Adrenal gland (tissue), 12 donors: ENCODE results near the gene LRRTM4. TPM values are rescaled to one million over a fixed set of nuclear protein-coding genes. Genes with fewer than 3 reads are reported as not detected.

Source experiments
- DNase-seq, 7 donors: peaks; one replicate each; pipeline ENCODE4 v3.0.0-alpha.2; 2019 to 2020
- H3K27ac ChIP-seq, 5 donors: fragments of 200-600 bp; sonication (generic) in 4 of 5; 1 replicate in 3 of 5; 2 replicates in 2 of 5; pipeline versions ENCODE4 v1.5.1 to v1.8.0; 2016 to 2020; ENCODE audit warnings: mild to moderate bottlenecking in 1 of 5
- H3K27me3 ChIP-seq: fragments of 200-600 bp; 2 replicates; pipeline ENCODE4 v1.8.0; 2021
- H3K36me3 ChIP-seq, 2 donors: fragments of 200-600 bp; replicated peaks in 1 of 2; 1 replicate in 1 of 2; 2 replicates in 1 of 2; pipeline versions ENCODE4 v1.5.1 to v1.8.0; 2018 to 2022
- H3K4me1 ChIP-seq, 2 donors: fragments of 200-600 bp; replicated peaks in 1 of 2; 1 replicate in 1 of 2; 2 replicates in 1 of 2; pipeline versions ENCODE4 v1.5.1 to v1.8.0; 2018 to 2021
- H3K4me3 ChIP-seq, 4 donors: fragments of 200-600 bp; sonication (generic) in 3 of 4; one replicate each; pipeline ENCODE4 v1.5.1; 2016 to 2018
- H3K9me3 ChIP-seq, 3 donors: fragments of 200-600 bp; sonication (generic) in 1 of 3; replicated peaks in 1 of 3; 1 replicate in 2 of 3; 2 replicates in 1 of 3; pipeline versions ENCODE4 v1.5.1 to v1.8.0; 2016 to 2021
- POLR2A ChIP-seq, 2 donors: fragments of 450-650 bp; IDR thresholded peaks; one replicate each; pipeline ENCODE4 v1.6.1; 2017; ENCODE audit warnings: antibody characterized with exemption in 2 of 2, mild to moderate bottlenecking in 2 of 2, moderate library complexity in 1 of 2
- WGBS, 4 donors: extraction: QIAGEN DNeasy Blood & Tissue Kit in 2 of 4; methylation state at CpG; one replicate each; pipeline versions ENCODE4 v1.1.5 to v1.1.7; 2013 to 2017; 5-methylcytosine and 5-hydroxymethylcytosine counted together
- intact Hi-C, 2 donors: fragments of 100-400 bp; cut with DNase I; formaldehyde crosslinking; loops; one replicate each; pipeline versions ENCODE4 v1.14.1 to v1.15.0; 2022 to 2023
- polyA plus RNA-seq, 3 donors: library from polyadenylated mRNA; stranded (reverse); fragments of 200-250 nt in 2 of 3; fragments of 350-450 nt in 1 of 3; fragmentation: Illumina TruSeq in 1 of 3; extraction: RNeasy Lipid Tissue Mini Kit (QIAGEN cat#74804) in 1 of 3; gene quantifications; one replicate each; pipeline ENCODE4 v1.2.3, GENCODE V29; 2013 to 2014
- total RNA-seq, 9 donors: library from RNA; depleted of rRNA in 4 of 9; stranded (reverse); fragments of >200 nt in 4 of 9; fragments of 120-200 nt in 1 of 9; fragmentation: NEBNext Ultra II Directional in 1 of 9; extraction: Animal tissue kit (Norgen Biotek cat#: 25700) in 1 of 9; gene quantifications; one replicate each; pipeline versions ENCODE4 v1.1.0 to v1.2.4, GENCODE V29; 2013 to 2023
- TF ChIP-seq, protein P1 (sequence below), 6 experiments: fragments of 450-650 bp in 4 of 6; fragments of 200-600 bp in 2 of 6; sonication (generic) in 1 of 6; IDR thresholded peaks; 1 replicate in 5 of 6; 2 replicates in 1 of 6; pipeline versions ENCODE4 v1.5.1 to v1.8.0; 2016 to 2021; ENCODE audit warnings: antibody characterized with exemption in 6 of 6, mild to moderate bottlenecking in 2 of 6, moderate library complexity in 1 of 6
- donor health status: healthy with polysubstance abuse.
- donor health status: Bipolar disorder and iron deficiency.
- donor health status: DM: yes; HTN: yes; CAD: no.
- donor health status: DM: no; HTN: no; CAD: no.
- donor health status: DM: no; HTN: no; CAD: no.
- donor health status: DM: yes; HTN: yes; CAD: no.

Gene LRRTM4
- total and polyA plus RNA-seq, 12 donors, result 0.07 to 0.67 (median 0.43) TPM; not detected in 4

DNA sequence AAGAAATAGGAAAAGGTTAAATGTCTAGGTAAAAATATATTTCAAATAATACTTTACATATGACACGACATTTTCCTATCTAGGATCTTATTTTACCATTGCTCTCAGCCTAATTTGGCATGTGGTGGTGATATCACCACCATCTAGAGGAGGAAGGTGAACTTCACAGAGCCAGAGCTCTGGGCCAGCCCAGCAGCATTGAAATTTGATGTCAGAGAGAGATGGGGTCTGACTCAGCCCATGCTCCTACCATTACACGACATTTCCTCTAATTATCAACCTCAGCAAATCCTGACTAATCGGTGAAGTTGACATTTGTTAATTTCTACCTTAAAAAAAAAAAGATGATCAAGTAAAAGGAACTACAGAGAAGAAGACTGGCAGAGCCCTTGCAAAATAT, 42.3 kb downstream of the LRRTM4 start:
- H3K9me3 ChIP-seq, result peaks cover 0 to 8% (median 0%) of the 10 kb centered on the region in 3 donors

DNA sequence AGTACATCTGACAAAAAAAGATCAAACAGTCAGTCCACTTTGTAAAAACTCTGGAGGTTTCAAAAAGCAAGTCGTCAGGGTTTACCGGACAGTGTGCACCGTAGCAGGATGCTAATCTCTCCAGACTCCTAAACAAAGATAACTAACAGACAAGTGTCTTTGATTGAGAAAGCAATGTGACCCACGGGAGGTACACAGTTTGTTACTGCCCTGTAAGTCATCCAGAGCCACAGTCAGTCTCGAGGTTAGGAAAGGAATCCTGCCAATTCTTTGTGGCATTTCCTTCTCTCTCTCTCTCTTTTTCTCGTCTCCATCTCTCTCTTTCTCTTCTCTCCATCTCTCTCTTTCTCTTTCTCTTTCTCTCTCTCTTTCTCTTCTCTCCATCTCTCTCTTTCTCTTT, 42.8 kb downstream of the LRRTM4 start:
- H3K4me3 ChIP-seq, result no peak overlapping the region
- WGBS, 4 donors, result 42 to 57% (median 49%) methylated on average over 6 of the region's 6 CpGs
- no peaks in the 10 kb centered on the region for H3K36me3 ChIP-seq
- no peaks in the 10 kb centered on the region for H3K4me1 ChIP-seq
- TF ChIP-seq POLR2A (IDR thresholded peaks at IDR 0.05), result no peak
- TF ChIP-seq, protein P1, sequence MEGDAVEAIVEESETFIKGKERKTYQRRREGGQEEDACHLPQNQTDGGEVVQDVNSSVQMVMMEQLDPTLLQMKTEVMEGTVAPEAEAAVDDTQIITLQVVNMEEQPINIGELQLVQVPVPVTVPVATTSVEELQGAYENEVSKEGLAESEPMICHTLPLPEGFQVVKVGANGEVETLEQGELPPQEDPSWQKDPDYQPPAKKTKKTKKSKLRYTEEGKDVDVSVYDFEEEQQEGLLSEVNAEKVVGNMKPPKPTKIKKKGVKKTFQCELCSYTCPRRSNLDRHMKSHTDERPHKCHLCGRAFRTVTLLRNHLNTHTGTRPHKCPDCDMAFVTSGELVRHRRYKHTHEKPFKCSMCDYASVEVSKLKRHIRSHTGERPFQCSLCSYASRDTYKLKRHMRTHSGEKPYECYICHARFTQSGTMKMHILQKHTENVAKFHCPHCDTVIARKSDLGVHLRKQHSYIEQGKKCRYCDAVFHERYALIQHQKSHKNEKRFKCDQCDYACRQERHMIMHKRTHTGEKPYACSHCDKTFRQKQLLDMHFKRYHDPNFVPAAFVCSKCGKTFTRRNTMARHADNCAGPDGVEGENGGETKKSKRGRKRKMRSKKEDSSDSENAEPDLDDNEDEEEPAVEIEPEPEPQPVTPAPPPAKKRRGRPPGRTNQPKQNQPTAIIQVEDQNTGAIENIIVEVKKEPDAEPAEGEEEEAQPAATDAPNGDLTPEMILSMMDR (IDR thresholded peaks at IDR 0.05), result no peak
- H3K9me3 ChIP-seq, result peaks cover 0 to 8% (median 0%) of the 10 kb centered on the region in 3 donors
- H3K27me3 ChIP-seq, result no peaks in the 10 kb centered on the region
- no peak for DNase-seq
- H3K27ac ChIP-seq, result no peak overlapping the region
- intact Hi-C loops, result no loop called here

More for the DNA sequence above, 42.3 kb downstream of the LRRTM4 start:
- Histone ChIP-seq H3K27me3 (no peaks in the 10 kb centered on the region), H3K27ac (no peak overlapping the region), H3K4me1 (no peaks in the 10 kb centered on the region), H3K4me3 (no peak overlapping the region), H3K36me3 (no peaks in the 10 kb centered on the region)
- WGBS, 4 donors, result 54 to 63% (median 62%) methylated on average over 3 of the region's 3 CpGs
- TF ChIP-seq POLR2A (IDR thresholded peaks at IDR 0.05), result no peak
- intact Hi-C loops, result no loop called here
- no peak for DNase-seq

DNA sequence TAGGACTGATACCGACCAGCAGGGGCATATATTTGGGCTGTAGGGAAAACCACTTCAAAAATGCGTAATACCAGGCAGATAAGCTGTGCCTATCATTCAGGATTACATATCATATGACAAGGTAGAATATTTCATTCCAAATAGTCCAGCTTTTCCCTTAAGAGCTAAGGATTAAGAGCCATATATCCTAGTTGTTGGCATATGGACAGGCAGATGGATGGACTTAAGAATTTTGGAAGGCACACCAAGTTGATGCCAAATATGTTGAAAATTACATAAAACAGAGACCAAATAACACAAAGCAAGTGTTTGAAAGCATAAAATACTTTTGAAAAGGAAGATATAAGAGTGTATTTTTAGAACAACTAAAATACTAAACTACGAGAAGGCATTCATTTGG, 52.1 kb downstream of the LRRTM4 start:
- Histone ChIP-seq H3K4me3 (no peak overlapping the region), H3K36me3 (no peaks in the 10 kb centered on the region), H3K27me3 (no peaks in the 10 kb centered on the region), H3K27ac (no peak overlapping the region), H3K9me3 (no peaks in the 10 kb centered on the region), H3K4me1 (no peaks in the 10 kb centered on the region)
- no peak for DNase-seq
- TF ChIP-seq POLR2A (IDR thresholded peaks at IDR 0.05), result no peak
- TF ChIP-seq, protein P1 (IDR thresholded peaks at IDR 0.05), result no peak
- intact Hi-C loops, result no loop called here
- WGBS, 4 donors, result 63 to 79% (median 75%) methylated on average over 3 of the region's 3 CpGs

DNA sequence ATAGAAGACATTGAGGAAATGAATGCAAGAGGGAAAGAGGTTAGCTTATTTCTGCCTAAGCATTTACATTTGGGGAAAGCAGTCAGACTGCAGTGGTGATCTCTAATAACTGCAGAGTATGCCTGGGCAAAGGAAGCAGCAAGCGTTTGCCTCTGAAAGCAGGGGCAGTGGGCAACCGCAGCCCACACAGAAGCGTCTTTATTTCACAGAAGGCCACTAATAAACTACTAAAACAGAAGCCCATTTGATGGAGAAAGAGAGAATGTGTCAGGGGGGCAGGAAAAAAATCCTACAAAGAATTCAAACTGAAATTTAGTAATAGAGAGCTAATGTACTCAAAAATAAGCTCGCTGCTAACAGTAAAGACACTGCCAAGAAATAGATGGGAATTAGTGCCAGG, 53.1 kb downstream of the LRRTM4 start:
- H3K27ac ChIP-seq, result no peak overlapping the region
- DNase-seq, result no peak
- H3K27me3 ChIP-seq, result no peaks in the 10 kb centered on the region
- TF ChIP-seq, protein P1 (IDR thresholded peaks at IDR 0.05), result no peak
- TF ChIP-seq POLR2A (IDR thresholded peaks at IDR 0.05), result no peak
- no peaks in the 10 kb centered on the region for H3K9me3 ChIP-seq
- intact Hi-C loops, result no loop called here
- H3K4me3 ChIP-seq, result no peak overlapping the region
- no peaks in the 10 kb centered on the region for H3K4me1 ChIP-seq
- H3K36me3 ChIP-seq, result no peaks in the 10 kb centered on the region
- 65 to 81% (median 71%) methylated on average over 4 of the region's 4 CpGs for WGBS, 4 donors

DNA sequence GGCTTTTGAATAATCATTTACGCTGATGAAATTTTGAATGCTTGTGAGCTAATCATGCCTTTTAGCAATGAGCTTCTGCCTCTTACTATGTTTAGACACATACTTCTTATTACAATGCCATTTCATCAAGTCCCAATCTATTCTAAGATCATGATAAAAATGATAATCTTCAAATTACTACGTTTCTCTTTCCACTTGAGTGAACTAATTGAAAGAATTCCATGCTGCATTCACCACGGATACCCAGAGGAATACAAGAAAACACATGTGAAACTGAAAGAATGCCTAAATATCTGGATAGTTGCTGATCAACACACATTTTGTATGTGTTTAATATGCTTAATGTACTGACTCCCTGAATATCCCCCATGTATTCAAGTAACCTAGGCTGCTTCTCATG, 62.3 kb downstream of the LRRTM4 start:
- H3K9me3 ChIP-seq, result no peaks in the 10 kb centered on the region
- TF ChIP-seq POLR2A (IDR thresholded peaks at IDR 0.05), result no peak
- TF ChIP-seq, protein P1 (IDR thresholded peaks at IDR 0.05), result no peak
- no peaks in the 10 kb centered on the region for H3K36me3 ChIP-seq
- H3K27ac ChIP-seq, result no peak overlapping the region
- no peaks in the 10 kb centered on the region for H3K4me1 ChIP-seq
- no peaks in the 10 kb centered on the region for H3K27me3 ChIP-seq
- intact Hi-C loops, result no loop called here
- H3K4me3 ChIP-seq, result no peak overlapping the region
- no peak for DNase-seq
- WGBS, 4 donors, result 44 to 60% (median 54%) methylated on average over 3 of the region's 3 CpGs
